ENCODE measurements around the gene FAM187B.

The FAM187B gene

DNA sequence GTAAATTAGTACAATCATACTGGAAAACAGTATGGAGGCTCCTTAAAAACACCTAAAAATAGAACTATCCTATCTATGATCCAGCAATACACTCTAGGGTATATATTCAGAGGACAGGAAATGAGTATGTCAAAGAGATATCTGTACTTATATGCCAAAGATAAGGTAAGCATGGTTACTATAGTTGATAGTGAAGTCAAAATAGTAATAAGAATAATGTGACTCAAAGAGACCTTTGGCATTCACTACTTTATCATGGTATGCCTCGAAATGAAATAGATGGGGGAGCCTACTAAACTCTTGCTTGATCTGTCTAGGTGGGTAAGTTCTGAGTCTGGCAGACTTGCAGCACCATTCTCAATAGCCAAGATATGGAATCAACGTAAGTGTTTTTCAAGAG, 43.7 kb downstream of the FAM187B start:
- Histone ChIP-seq H3K27ac (ENCODE audit: low read depth, low read length) (no peak overlapping the region), H3F3A (ENCODE audit: control insufficient read depth, insufficient read depth) (no peaks in the 10 kb centered on the region), H3K79me2 (ENCODE audit: control insufficient read depth, low read length) (no peaks in the 10 kb centered on the region), H3K27me3 (ENCODE audit: control insufficient read depth, low read length) (peaks cover 6% of the 10 kb centered on the region; the same call in 1 of the 2 replicates), H4K20me1 (ENCODE audit: control insufficient read depth, insufficient read depth, low read depth, low read length) (no peaks in the 10 kb centered on the region), H3K4me1 (ENCODE audit: control insufficient read depth, low read length) (no peaks in the 10 kb centered on the region), H3K9me3 (ENCODE audit: control insufficient read depth, insufficient read depth, low read length) (no peaks in the 10 kb centered on the region), H3K4me2 (ENCODE audit: low read length) (no peak overlapping the region), H3K36me3 (ENCODE audit: control insufficient read depth, low read length) (no peaks in the 10 kb centered on the region), H3K4me3 (ENCODE audit: low read length) (no peak overlapping the region), H3K9me2 (replicated peaks; ENCODE audit: control insufficient read depth, low read length) (no peaks in the 10 kb centered on the region)
- TF ChIP-seq EZH2phosphoT487 (IDR thresholded peaks at IDR 0.05; ENCODE audit: borderline replicate concordance, low read length): no peak
- TF ChIP-seq, protein P1, sequence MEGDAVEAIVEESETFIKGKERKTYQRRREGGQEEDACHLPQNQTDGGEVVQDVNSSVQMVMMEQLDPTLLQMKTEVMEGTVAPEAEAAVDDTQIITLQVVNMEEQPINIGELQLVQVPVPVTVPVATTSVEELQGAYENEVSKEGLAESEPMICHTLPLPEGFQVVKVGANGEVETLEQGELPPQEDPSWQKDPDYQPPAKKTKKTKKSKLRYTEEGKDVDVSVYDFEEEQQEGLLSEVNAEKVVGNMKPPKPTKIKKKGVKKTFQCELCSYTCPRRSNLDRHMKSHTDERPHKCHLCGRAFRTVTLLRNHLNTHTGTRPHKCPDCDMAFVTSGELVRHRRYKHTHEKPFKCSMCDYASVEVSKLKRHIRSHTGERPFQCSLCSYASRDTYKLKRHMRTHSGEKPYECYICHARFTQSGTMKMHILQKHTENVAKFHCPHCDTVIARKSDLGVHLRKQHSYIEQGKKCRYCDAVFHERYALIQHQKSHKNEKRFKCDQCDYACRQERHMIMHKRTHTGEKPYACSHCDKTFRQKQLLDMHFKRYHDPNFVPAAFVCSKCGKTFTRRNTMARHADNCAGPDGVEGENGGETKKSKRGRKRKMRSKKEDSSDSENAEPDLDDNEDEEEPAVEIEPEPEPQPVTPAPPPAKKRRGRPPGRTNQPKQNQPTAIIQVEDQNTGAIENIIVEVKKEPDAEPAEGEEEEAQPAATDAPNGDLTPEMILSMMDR (IDR thresholded peaks at IDR 0.05; ENCODE audit: low read depth, low read length, poor library complexity, severe bottlenecking): no peak

DNA sequence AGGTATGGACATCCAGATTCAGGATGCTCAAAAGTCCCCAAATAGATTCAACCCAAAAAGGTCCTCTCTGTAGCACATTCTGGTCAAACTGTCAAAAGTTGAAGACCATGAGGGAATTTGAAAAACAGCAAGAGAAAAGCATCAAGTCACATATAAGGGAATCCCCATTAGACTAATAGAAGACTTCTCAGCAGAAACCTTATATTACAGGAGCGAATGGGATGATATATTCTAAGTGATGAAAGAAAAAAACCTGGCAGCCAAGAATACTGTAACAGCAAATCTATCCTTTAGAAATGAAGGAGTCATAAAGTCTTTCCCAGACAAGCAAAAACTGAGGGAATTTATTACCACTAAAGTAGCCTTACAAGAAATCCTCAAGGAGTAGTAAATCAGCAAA, 44.3 kb downstream of the FAM187B start:
- H3K27ac ChIP-seq (ENCODE audit: low read depth, low read length): no peak overlapping the region
- H3F3A ChIP-seq (ENCODE audit: control insufficient read depth, insufficient read depth): no peaks in the 10 kb centered on the region
- peaks cover 6% of the 10 kb centered on the region; the same call in 1 of the 2 replicates for H3K27me3 ChIP-seq (ENCODE audit: control insufficient read depth, low read length)
- H3K4me3 ChIP-seq (ENCODE audit: low read length): no peak overlapping the region
- no peaks in the 10 kb centered on the region for H3K9me2 ChIP-seq (replicated peaks; ENCODE audit: control insufficient read depth, low read length)
- TF ChIP-seq, protein P1 (IDR thresholded peaks at IDR 0.05; ENCODE audit: low read depth, low read length, poor library complexity, severe bottlenecking): no peak
- TF ChIP-seq EZH2phosphoT487 (IDR thresholded peaks at IDR 0.05; ENCODE audit: borderline replicate concordance, low read length): no peak
- no peaks in the 10 kb centered on the region for H3K79me2 ChIP-seq (ENCODE audit: control insufficient read depth, low read length)
- H3K4me1 ChIP-seq (ENCODE audit: control insufficient read depth, low read length): no peaks in the 10 kb centered on the region
- no peak overlapping the region for H3K4me2 ChIP-seq (ENCODE audit: low read length)
- no peaks in the 10 kb centered on the region for H3K9me3 ChIP-seq (ENCODE audit: control insufficient read depth, insufficient read depth, low read length)
- no peaks in the 10 kb centered on the region for H3K36me3 ChIP-seq (ENCODE audit: control insufficient read depth, low read length)
- H4K20me1 ChIP-seq (ENCODE audit: control insufficient read depth, insufficient read depth, low read depth, low read length): no peaks in the 10 kb centered on the region

DNA sequence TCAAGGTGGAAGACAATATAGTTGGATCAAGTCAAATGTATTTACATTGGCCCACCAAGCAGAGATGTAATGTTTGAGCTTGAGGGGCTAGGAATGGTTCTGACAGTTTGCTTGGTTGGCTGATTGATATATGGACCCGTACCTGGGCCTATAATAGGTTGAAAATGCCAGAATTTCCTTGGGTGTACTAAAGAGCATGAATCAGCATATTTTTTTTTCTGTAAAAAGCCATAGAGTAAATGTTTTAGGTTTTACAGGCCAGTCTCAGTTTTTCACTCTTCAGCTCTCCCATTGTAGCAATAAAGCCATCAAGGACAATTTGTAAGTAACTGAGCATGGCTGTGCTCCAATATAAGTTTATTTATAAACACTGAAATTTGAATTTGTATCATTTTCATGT, 47.2 kb downstream of the FAM187B start:
- Histone ChIP-seq H4K20me1 (ENCODE audit: control insufficient read depth, insufficient read depth, low read depth, low read length) (no peaks in the 10 kb centered on the region), H3F3A (ENCODE audit: control insufficient read depth, insufficient read depth) (no peaks in the 10 kb centered on the region), H3K4me3 (ENCODE audit: low read length) (no peak overlapping the region), H3K4me1 (ENCODE audit: control insufficient read depth, low read length) (no peaks in the 10 kb centered on the region), H3K27me3 (ENCODE audit: control insufficient read depth, low read length) (peaks cover 6% of the 10 kb centered on the region; the same call in 1 of the 2 replicates), H3K4me2 (ENCODE audit: low read length) (no peak overlapping the region), H3K36me3 (ENCODE audit: control insufficient read depth, low read length) (no peaks in the 10 kb centered on the region), H3K9me3 (ENCODE audit: control insufficient read depth, insufficient read depth, low read length) (peaks cover 9% of the 10 kb centered on the region), H3K79me2 (ENCODE audit: control insufficient read depth, low read length) (no peaks in the 10 kb centered on the region), H3K27ac (ENCODE audit: low read depth, low read length) (no peak overlapping the region), H3K9me2 (replicated peaks; ENCODE audit: control insufficient read depth, low read length) (no peaks in the 10 kb centered on the region)
- TF ChIP-seq, protein P1 (IDR thresholded peaks at IDR 0.05; ENCODE audit: low read depth, low read length, poor library complexity, severe bottlenecking): no peak
- no peak for TF ChIP-seq EZH2phosphoT487 (IDR thresholded peaks at IDR 0.05; ENCODE audit: borderline replicate concordance, low read length)
